ENCODE data around the gene MGMT. TPM values are rescaled to one million over a fixed set of nuclear protein-coding genes. Genes with fewer than 3 reads are reported as not detected.

The MGMT gene
- total RNA-seq, 3 donors from 2014 or later: 34.1 to 57.8 (median 46.7) TPM

DNA sequence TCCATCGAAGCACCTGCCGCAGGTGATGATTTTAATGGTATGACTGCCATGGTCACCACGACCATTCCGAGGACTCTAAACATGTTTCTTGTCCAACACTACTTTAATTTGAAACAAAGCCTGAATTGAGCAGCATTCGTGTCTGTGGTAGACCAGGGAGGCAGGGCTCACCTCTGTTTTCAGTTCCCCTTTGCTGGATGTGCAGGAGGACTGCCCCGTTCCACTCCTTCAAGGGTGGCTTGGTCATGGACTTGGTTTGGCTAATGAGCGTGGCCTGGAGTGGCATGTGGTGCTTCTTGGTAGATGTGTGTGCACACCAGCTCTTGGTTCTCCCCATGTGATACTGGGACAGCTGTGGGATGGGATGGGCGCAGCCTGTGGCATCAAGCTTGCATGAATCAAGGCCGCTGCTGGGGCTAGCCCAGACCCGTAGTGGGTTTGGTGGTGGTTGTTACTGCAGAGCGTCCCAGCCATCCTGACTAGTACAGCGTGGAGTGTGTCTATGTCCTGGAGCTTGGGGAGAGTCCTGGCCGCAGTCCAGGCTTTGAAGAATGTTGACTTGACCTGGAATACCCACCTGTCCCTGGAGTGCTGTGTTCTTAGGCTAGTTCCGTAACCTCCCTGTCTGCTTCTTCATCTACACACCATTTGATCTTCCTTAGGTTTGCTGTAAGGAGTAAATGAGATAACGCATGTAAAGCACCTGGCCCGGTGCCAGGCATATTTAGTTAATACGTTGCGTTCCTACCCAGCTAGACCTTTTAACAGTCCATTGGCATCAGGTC lies 34.8 kb downstream of the MGMT start:
- no peaks in the 10 kb centered on the region for H3K27me3 ChIP-seq
- no peak overlapping the region for H3K27ac ChIP-seq
- H3K4me3 ChIP-seq: no peak overlapping the region
- H3K4me1 ChIP-seq: no peaks in the 10 kb centered on the region
- no peak for DNase-seq (ENCODE audit: low spot score in 2 of 2)
- no peaks in the 10 kb centered on the region for H3K36me3 ChIP-seq
- no peak for TF ChIP-seq CTCF (IDR thresholded peaks at IDR 0.05)
- TF ChIP-seq POLR2A (IDR thresholded peaks at IDR 0.05): no peak
- TF ChIP-seq POLR2AphosphoS5 (IDR thresholded peaks at IDR 0.05): no peak
- no peaks in the 10 kb centered on the region for H3K9me3 ChIP-seq
- intact Hi-C loops (cut with DNase I; ENCODE audit: low total_unique reads): no loop called here

- no peak overlapping the region for H3K4me3 ChIP-seq
- DNase-seq (ENCODE audit: low spot score in 2 of 2): no peak
- no peaks in the 10 kb centered on the region for H3K27me3 ChIP-seq
- intact Hi-C loops (cut with DNase I; ENCODE audit: low total_unique reads): no loop called here
- no peak overlapping the region for H3K27ac ChIP-seq
- no peaks in the 10 kb centered on the region for H3K4me1 ChIP-seq
- peaks cover 0 to 3% of the 10 kb centered on the region in 2 donors for H3K9me3 ChIP-seq
- no peaks in the 10 kb centered on the region for H3K36me3 ChIP-seq
- TF ChIP-seq CTCF (IDR thresholded peaks at IDR 0.05): no peak
- TF ChIP-seq POLR2AphosphoS5 (IDR thresholded peaks at IDR 0.05): no peak
- no peak for TF ChIP-seq POLR2A (IDR thresholded peaks at IDR 0.05)
Observed at GRCh38 chr10:129502448-129502847, 35.4 kb downstream of the MGMT start.

- no peaks in the 10 kb centered on the region for H3K4me1 ChIP-seq
- H3K9me3 ChIP-seq: peaks cover 0 to 5% of the 10 kb centered on the region in 2 donors
- intact Hi-C loops (cut with DNase I; ENCODE audit: low total_unique reads): no loop called here
- H3K36me3 ChIP-seq: no peaks in the 10 kb centered on the region
- TF ChIP-seq POLR2AphosphoS5 (IDR thresholded peaks at IDR 0.05) (no peak), CTCF (IDR thresholded peaks at IDR 0.05) (no peak), POLR2A (IDR thresholded peaks at IDR 0.05) (no peak)
- H3K4me3 ChIP-seq: no peak overlapping the region
- H3K27ac ChIP-seq: no peak overlapping the region
- H3K27me3 ChIP-seq: no peaks in the 10 kb centered on the region
- no peak for DNase-seq (ENCODE audit: low spot score in 2 of 2)
Observed at GRCh38 chr10:129505500-129506075, 38.5 kb downstream of the MGMT start.

DNA sequence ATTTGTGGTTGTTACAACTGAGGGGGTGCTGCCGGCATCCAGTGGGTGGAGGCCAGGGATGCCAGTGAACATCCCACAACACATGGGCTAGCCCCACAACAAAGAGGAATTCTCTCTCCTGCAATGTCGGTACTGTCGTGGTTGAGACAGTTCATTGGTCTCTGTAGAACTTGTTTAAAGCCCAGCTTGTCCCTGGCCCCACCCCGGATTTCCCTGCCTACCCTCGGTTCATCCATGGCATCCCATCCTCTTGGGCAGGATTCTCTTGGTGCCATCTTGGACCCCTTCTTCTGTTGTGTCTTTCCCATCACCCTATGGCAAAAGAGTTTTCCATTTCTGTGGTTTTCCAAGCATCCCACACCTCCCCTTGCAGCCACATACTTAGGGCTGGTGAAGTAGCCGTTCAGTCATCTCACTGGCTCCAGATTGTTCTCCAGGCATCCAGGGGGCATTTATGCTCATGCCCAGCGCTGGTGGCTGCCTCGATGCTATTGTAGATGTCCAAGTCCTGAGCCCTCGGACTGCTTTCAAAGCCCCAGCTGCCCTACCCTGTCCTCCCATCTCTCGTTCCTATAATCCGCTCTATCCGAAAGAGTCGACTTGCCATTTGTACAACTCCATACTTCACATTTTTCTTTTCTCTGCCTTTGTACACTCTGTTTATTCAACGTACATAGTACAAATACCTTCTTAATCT lies 39.2 kb downstream of the MGMT start:
- Histone ChIP-seq H3K4me3 (no peak overlapping the region), H3K4me1 (no peaks in the 10 kb centered on the region), H3K27me3 (no peaks in the 10 kb centered on the region), H3K9me3 (peaks cover 0 to 5% of the 10 kb centered on the region in 2 donors), H3K36me3 (no peaks in the 10 kb centered on the region), H3K27ac (no peak overlapping the region)
- no peak for TF ChIP-seq POLR2AphosphoS5 (IDR thresholded peaks at IDR 0.05)
- TF ChIP-seq CTCF (IDR thresholded peaks at IDR 0.05): no peak
- TF ChIP-seq POLR2A (IDR thresholded peaks at IDR 0.05): no peak
- no peak for DNase-seq (ENCODE audit: low spot score in 2 of 2)
- intact Hi-C loops (cut with DNase I; ENCODE audit: low total_unique reads): no loop called here
